Retinal pigment epithelial cell (primary cell): ENCODE results near the gene OR51L1.

ENCODE experiments used
- DNase-seq: peaks from one replicate; pipeline ENCODE4 v3.0.0-alpha.2; 2010; ENCODE audit warnings: low read depth
- H3K4me3 ChIP-seq: 2 replicates; pipeline ENCODE4 v1.5.1; 2011; ENCODE audit warnings: mild to moderate bottlenecking, low read length, control low read depth, moderate library complexity
- TF ChIP-seq, protein P1 (sequence below): conservative IDR thresholded peaks from 2 replicates; pipeline ENCODE4 v1.5.1; 2011; ENCODE audit warnings: low read depth, low read length, control low read depth, inconsistent platforms

OR51L1 gene

DNA sequence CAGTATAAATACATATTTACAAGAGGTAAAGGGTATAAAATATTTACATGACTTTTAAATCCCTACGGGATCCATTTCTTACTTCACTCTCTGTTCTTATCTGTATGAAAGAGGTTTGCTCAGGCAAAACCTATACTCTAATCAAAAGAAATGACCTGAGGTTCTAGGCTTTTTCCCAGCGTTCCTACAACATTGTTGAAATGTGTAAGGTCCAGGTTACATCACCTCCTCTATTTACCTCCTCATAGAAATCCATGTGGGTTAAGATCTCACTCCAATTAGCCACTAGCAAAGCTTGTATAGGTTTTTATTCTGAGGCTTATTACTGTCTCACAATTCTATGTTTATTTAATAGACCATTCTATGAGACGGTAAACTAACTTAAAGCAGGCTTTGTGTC, 12.0 kb upstream of the OR51L1 start:
- H3K4me3 ChIP-seq, result no peak overlapping the region
- TF ChIP-seq, protein P1, sequence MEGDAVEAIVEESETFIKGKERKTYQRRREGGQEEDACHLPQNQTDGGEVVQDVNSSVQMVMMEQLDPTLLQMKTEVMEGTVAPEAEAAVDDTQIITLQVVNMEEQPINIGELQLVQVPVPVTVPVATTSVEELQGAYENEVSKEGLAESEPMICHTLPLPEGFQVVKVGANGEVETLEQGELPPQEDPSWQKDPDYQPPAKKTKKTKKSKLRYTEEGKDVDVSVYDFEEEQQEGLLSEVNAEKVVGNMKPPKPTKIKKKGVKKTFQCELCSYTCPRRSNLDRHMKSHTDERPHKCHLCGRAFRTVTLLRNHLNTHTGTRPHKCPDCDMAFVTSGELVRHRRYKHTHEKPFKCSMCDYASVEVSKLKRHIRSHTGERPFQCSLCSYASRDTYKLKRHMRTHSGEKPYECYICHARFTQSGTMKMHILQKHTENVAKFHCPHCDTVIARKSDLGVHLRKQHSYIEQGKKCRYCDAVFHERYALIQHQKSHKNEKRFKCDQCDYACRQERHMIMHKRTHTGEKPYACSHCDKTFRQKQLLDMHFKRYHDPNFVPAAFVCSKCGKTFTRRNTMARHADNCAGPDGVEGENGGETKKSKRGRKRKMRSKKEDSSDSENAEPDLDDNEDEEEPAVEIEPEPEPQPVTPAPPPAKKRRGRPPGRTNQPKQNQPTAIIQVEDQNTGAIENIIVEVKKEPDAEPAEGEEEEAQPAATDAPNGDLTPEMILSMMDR, result no peak
- no peak for DNase-seq

DNA sequence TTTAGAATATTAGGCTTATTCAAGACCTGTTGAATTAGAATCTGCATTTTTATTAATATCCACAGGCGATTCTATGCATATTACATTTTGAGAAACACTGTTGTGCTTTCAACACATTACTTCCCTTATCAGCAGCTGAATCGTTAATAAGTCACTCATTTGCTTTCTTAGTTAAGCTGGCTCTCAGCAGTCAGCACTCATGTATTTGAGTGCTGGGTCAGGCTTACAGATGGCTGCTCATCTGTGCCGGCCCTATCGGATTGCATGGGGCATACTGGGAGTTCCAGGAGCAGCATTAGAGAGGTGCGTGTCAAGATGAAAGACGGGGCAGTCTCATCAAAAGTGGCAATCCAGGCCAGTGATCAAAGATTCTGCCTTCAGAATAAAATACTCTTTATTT, 10.8 kb upstream of the OR51L1 start:
- DNase-seq, result no peak
- no peak overlapping the region for H3K4me3 ChIP-seq
- TF ChIP-seq, protein P1, result no peak

DNA sequence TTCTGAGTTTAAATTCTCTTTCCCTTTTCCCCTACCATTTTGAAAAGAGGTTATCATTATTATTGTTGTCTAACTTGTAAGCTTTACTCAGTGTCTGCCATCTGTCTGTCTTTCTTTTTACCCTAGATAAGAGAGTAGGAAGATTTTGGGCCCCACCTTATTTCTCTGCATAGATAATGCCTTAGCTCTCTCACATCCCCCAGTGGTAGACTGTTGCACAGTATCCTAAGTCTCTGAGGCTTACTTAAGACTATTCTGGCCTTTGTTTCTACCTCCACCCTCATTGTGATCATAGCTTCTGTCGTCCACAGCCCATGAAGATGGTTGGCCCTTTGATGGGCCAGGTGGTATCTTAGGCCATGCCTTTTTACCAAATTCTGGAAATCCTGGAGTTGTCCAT, 3.6 kb upstream of the OR51L1 start:
- TF ChIP-seq, protein P1, result peak; percentile 54
- no peak for DNase-seq
- H3K4me3 ChIP-seq, result no peak overlapping the region

DNA sequence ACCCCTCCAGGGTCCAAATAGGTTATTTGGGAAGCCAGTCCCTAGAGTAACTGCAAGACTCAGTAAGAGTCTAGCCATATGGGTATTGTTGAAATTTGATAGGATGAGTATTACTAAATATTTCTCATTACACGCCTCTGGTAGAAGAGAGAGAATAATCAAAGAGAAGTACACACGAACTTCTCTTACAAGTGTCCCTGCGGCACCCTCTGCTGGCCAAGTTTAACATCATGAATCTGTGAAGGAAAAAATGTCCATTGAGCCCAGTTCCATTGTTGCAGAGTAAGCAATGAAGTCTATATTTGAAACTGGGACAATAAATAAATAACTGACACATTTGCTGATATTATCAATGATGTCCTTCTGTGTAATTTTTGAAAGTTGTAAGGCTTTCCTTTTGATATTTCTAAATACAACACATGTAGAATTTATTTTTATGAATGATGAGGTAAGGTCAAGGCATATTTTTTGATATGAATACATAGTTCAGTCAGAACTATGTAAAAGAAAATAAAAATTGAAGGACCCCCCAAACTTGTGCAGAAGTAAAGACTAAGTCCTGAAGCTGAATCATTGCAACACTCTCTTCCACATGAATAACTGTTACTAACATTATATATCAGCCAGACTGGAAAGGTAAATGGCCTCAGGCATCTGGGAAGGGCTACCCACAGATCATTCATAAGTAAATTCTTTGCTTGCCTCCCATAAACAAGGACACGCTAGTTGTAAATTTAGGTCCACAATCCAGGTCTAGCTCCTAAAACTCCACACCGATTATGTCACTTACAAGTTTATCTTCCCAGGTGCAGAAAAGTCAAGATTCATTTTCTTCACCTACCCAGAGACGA, 10.0 kb downstream of the OR51L1 start:
- peak; percentile 12 for DNase-seq
- H3K4me3 ChIP-seq, result no peak overlapping the region
- TF ChIP-seq, protein P1, result peak; percentile 73

DNA sequence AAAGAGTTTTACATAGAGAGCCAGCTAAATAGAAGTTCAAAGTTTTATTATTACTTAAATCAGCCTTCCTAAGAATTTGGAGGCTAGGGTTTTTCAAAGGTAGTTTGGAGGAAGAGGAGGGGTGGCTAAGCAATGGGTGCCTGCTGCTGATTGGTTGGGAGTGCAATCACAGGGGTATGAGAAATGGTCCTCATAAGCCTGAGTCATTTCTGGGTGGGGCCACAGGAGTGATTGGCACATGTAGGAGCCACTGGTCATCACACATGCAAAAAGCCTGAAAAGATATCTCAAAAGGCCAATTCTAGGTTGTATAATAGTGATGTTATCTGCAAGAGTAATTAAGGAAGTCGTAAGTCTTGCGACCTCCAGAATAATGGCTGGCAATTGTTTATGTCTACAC, 12.9 kb downstream of the OR51L1 start:
- TF ChIP-seq, protein P1, result no peak
- H3K4me3 ChIP-seq, result no peak overlapping the region
- no peak for DNase-seq

DNA sequence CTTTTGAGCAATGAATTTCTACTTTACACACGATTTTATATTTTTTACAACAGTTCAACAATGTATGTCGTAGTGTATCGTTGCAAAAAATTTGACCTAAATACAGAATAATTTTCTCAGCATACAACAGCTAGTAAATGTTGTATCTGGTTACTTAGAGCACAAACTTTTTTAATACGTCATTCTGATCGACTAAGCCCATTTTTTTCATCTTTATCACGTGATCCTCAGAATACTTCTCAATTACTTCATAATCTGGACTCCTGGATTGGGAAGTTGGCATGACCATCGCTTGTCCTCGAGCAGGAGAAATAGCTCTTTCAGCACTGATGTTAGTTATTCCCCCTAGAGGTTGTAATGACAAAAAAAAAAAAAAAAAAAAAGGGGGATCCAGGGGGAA, 16.6 kb downstream of the OR51L1 start:
- DNase-seq, result no peak
- H3K4me3 ChIP-seq, result no peak overlapping the region
- TF ChIP-seq, protein P1, result no peak

DNA sequence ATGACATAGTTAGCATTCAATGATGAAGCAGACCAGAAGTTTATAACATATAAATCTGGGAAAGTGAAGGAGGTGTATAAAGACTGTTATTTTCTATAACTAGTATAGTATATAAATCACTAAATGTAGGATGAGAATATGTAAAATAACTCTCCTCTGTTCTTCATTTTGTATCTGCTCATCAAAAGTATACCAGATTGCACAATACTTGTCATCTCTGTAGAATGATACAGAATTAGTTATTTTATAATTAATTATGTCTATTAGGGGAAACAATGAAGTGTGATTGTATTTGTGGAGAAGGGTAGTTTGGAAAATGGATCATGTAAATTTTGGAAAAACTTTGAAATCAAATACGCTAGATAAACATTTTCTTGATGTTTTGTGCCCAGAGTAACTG, 18.4 kb downstream of the OR51L1 start:
- TF ChIP-seq, protein P1, result no peak
- no peak overlapping the region for H3K4me3 ChIP-seq
- no peak for DNase-seq
